SH-SY5Y (cell line): ENCODE measurements around the gene ZNF525.

Source experiments
- GATA2 ChIP-seq: IDR thresholded peaks from 2 replicates; pipeline ENCODE4 v1.6.1; 2011; ENCODE audit warnings: mild to moderate bottlenecking, low read depth, low read length
- GATA3 ChIP-seq: IDR thresholded peaks from 2 replicates; pipeline ENCODE4 v1.6.1; 2011; ENCODE audit warnings: low read depth, mild to moderate bottlenecking, low read length, moderate library complexity

DNA sequence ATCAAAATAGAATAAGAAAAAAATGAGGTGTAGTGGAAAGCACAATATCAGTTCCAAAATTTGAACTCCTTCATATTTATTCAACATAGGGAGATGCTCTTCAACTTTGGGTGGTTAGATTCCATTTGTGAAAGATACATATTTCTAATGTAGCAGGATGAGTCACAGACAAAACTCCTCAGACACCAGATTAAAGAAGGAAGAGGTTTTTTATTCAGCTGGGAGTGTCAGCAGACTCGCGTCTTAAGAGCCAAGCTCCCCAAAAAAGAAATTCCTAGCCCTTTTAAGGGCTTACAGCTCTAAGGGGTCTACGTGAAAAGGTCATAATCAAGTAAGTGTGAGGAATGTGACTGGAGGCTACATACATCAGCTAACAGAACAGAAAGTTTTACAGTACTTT lies 22.7 kb downstream of the ZNF525 start:
- TF ChIP-seq GATA2 (no peak), GATA3 (no peak)
